Measurements from ENCODE around the gene RNF130. TPM values are rescaled to one million over a fixed set of nuclear protein-coding genes. Genes with fewer than 3 reads are reported as not detected.
A peak's percentile ranks its signal among the peaks of the same experiment; 100 is the strongest.

The RNF130 gene
- total and polyA plus RNA-seq, 9 of the 15 experiments (the other 6 are each of a cell fraction or from before 2014, with no cell fraction given), result 5.8 to 39.4 (median 27.1) TPM

GRCh38 chr5:179907556-179908324, 163.8 kb downstream of the RNF130 start, which contains the start of gene TBC1D9B (continued):
- TF ChIP-seq ZNF407 (IDR thresholded peaks at IDR 0.05; ENCODE audit: low read depth), result no peak
- no peak for TF ChIP-seq THRAP3 (IDR thresholded peaks at IDR 0.05; ENCODE audit: borderline replicate concordance)
- TF ChIP-seq FOS (IDR thresholded peaks at IDR 0.05; ENCODE audit: extremely low read depth, insufficient read length), result no peak
- peak; percentile 7 for TF ChIP-seq CHD1 (IDR thresholded peaks at IDR 0.05; ENCODE audit: low read length)
- 0 out of 2 replicates have a peak, but pooled peaks have one; percentile 38 for TF ChIP-seq ZBTB40 (IDR thresholded peaks at IDR 0.05)
- TF ChIP-seq ZBTB40 (CRISPR knock-in tag; IDR thresholded peaks at IDR 0.05), result no peak
- no peak for TF ChIP-seq ZNF668 (CRISPR knock-in tag; IDR thresholded peaks at IDR 0.05)
- no peak for TF ChIP-seq ZSCAN29 (IDR thresholded peaks at IDR 0.05)
